NCI-H774 (cell line): ENCODE results near the gene JAM2.

Experiments
- DNase-seq: peaks from one replicate; lab custom pipeline; 2025; lab: John Stamatoyannopoulos, UW

JAM2 gene

GRCh38 chr21:25717491-25718147, 78.6 kb downstream of the JAM2 start:
- DNase-seq: no peak

GRCh38 chr21:25721987-25722386, 82.9 kb downstream of the JAM2 start:
- DNase-seq: no peak

GRCh38 chr21:25722631-25723030, 83.6 kb downstream of the JAM2 start:
- DNase-seq: no peak

- no peak for DNase-seq
These were observed 93.2 kb downstream of the JAM2 start for GRCh38 chr21:25732091-25732760.

GRCh38 chr21:25733859-25734653, 95.0 kb downstream of the JAM2 start:
- no peak for DNase-seq

- DNase-seq: no peak
These were observed 95.5 kb downstream of the JAM2 start for GRCh38 chr21:25734654-25734903.

GRCh38 chr21:25734904-25735645, 96.0 kb downstream of the JAM2 start, which contains the start of the genes ATP5PF and GABPA:
Gene ATP5PF (minus strand): TSS chr21:25734904. CDS start chr21:25729794, 5,110 bp downstream.
Gene GABPA (plus strand): TSS chr21:25734972. CDS start chr21:25741599, 6,627 bp downstream.
- peak; percentile 96 for DNase-seq

- peak; percentile 81 for DNase-seq
These were observed 96.9 kb downstream of the JAM2 start for GRCh38 chr21:25735646-25736597.

- DNase-seq: no peak
These were observed 98.4 kb downstream of the JAM2 start for GRCh38 chr21:25737421-25737820.

GRCh38 chr21:25742900-25743299, 103.8 kb downstream of the JAM2 start:
- DNase-seq: no peak

GRCh38 chr21:25744854-25745253, 105.8 kb downstream of the JAM2 start:
- DNase-seq: no peak

GRCh38 chr21:25750085-25750484, 111.0 kb downstream of the JAM2 start:
- DNase-seq: no peak

- DNase-seq: no peak
These were observed 113.4 kb downstream of the JAM2 start for GRCh38 chr21:25752416-25752815.

GRCh38 chr21:25756190-25756932, 117.3 kb downstream of the JAM2 start:
- DNase-seq: no peak

- DNase-seq: no peak
These were observed 118.5 kb downstream of the JAM2 start for GRCh38 chr21:25757531-25757930.

GRCh38 chr21:25759573-25759972, 120.5 kb downstream of the JAM2 start:
- no peak for DNase-seq

GRCh38 chr21:25760061-25760460, 121.0 kb downstream of the JAM2 start:
- no peak for DNase-seq

GRCh38 chr21:25760677-25761076, 121.6 kb downstream of the JAM2 start:
- no peak for DNase-seq

GRCh38 chr21:25764065-25764464, 125.0 kb downstream of the JAM2 start:
- DNase-seq: no peak
